NCI-H2081 treated with DMSO at 0.1 percent for 48 hours (cell line): ENCODE results near the gene LCN12.

Experiments
- DNase-seq: peaks from one replicate; lab custom pipeline; 2025; lab: John Stamatoyannopoulos, UW

Gene LCN12

DNA sequence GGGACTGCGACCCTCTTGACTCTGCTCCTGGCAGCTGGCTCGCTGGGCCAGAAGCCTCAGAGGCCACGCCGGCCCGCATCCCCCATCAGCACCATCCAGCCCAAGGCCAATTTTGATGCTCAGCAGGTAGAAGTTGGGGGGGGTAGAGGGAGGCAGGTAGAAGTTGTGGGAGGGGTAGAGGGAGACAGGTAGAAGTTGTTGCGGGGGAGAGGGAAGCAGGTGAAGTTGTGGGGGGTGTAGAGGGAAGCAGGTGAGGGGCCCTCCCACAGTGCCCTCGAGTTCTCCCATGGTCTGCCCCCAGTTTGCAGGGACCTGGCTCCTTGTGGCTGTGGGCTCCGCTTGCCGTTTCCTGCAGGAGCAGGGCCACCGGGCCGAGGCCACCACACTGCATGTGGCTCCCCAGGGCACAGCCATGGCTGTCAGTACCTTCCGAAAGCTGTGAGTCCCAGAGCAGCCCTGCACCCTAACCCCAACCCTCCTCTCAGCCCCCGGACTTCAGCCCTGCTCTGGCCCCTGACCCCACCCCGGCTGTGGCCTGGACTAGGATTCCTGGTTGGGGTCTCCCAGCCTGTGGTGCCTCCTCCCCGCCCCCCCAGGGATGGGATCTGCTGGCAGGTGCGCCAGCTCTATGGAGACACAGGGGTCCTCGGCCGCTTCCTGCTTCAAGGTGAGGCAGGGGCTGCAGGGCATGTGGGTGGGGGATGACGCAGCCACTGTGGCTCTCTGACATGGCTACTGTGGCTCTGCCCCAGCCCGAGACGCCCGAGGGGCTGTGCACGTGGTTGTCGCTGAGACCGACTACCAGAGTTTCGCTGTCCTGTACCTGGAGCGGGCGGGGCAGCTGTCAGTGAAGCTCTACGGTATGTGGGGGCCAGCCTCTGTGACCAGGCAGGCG, 6.5 kb upstream of the LCN12 start:
- DNase-seq, result no peak

DNA sequence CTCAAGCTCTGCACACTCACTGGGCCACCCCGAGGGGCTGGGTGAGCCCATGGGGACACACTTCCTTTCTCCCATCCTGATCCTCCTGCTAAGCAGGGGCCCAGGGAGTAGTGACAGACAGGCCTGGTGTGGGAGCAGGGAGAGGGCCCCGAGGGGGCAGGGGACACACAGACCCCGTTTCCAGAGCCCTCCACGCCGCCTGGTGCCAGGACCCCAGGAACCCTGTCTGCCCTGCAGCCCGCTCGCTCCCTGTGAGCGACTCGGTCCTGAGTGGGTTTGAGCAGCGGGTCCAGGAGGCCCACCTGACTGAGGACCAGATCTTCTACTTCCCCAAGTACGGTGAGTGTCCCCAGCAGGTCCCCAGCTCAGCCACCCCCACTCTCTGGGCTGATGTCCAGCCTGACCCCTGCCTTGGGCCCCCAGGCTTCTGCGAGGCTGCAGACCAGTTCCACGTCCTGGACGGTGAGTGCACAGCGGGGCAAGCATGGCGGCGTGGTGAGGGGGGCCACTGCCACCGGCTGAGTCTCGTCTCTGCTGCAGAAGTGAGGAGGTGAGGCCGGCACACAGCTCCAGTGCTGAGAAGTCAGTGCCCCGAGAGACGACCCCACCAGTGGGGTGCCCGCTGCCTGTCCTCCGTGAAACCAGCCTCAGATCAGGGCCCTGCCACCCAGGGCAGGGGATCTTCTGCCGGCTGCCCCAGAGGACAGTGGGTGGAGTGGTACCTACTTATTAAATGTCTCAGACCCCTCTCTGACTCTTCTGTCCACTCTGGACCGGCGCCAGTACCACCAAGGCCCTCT, 5.6 kb upstream of the LCN12 start:
- no peak for DNase-seq

- no peak for DNase-seq
These were observed 4.8 kb upstream of the LCN12 start for GRCh38 chr9:136947028-136947891.

GRCh38 chr9:136947955-136948510, 4.0 kb upstream of the LCN12 start:
- DNase-seq, result no peak

- DNase-seq, result no peak
These were observed 2.7 kb upstream of the LCN12 start for GRCh38 chr9:136949239-136949816.

- peak; percentile 73 for DNase-seq
These were observed 2.0 kb upstream of the LCN12 start for GRCh38 chr9:136949817-136950655.

- DNase-seq, result no peak
These were observed 1.3 kb upstream of the LCN12 start for GRCh38 chr9:136950656-136951276.

DNA sequence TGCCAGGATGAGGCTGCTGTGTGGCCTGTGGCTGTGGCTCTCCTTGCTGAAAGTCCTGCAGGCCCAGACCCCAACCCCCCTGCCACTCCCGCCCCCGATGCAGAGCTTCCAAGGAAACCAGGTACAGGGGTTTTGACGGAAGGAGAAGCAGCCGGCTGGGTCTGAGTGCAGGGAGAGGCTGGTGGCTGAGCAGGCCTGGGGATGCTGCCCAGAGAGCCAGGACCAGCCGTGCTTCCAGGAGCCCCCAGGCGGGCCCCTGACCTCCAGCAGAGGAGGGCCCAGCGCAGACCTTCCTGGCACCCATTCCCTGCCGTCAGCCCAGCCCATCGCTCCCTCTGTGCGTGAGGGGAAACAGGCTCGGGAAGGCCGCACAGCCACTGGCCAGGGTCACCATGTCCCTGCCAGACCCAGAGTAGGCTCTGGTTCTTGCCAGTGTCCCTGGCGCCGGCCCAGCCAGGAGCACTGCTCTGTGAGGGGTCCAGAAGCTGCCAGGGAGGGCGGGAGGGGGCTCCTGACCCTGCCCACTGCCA, 313 bp downstream of the LCN12 start:
- no peak for DNase-seq

- no peak for DNase-seq
These were observed 1.1 kb downstream of the LCN12 start for GRCh38 chr9:136952876-136953770.

GRCh38 chr9:136953771-136954269, 1.7 kb downstream of the LCN12 start:
- DNase-seq, result no peak

DNA sequence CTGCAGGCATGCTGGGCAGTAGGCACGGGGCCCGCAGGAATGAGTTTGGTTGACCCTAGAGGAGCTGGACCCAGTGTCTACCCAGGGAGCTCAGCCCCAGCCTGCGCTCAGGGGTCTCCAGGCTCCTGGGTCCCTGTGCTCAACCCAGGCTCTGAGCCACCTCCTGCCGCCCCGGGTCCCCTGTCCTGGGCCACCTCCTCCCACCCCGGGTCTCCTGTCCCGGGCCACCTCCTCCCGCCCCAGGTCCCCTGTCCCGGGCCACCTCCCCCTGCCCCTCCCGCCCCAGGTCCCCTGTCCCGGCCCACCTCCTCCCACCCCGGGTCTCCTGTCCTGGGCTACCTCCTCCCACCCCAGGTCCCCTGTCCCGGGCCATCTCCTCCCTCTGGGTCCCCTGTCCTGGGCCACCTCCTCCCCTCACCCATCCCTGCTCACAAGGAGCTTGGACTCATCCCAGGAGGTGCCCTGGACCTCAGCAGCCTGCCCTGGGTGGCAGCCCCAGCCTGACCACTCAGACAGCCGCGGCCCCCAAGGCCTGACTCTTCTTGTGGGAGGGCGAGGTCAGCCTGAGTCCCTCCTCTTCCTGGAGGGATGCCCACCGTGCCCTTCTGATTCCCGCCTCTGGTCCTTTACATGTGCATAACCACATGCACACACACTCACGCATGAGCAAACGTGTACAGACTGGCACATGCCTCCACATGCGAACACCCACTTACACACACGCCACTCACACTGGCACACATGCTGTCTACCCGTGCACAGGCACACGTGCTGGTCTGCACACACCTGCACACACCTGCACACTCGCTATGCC, 2.4 kb downstream of the LCN12 start:
- no peak for DNase-seq

GRCh38 chr9:136955202-136955942, 3.3 kb downstream of the LCN12 start:
- DNase-seq, result no peak

- DNase-seq, result no peak
These were observed 3.9 kb downstream of the LCN12 start for GRCh38 chr9:136955943-136956335.

DNA sequence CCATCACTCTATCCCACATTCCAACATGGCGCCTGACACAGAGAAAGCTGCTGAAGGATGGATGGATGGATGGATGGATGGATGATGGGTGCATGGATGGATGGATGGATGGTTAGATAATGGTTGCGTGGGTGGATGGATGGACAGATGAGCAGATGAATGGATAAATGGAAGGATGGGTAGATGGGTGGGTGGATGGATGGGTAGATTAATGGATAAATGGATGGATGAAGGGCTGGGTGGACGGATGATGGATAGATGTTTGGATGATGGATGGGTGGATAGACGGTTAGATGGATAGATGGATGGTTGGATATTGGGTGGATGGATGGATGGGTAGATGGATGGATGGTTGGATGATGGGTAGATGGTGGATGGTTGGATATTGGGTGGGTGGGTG, 4.5 kb downstream of the LCN12 start:
- DNase-seq, result no peak

GRCh38 chr9:136957461-136957860, 5.4 kb downstream of the LCN12 start:
- no peak for DNase-seq

DNA sequence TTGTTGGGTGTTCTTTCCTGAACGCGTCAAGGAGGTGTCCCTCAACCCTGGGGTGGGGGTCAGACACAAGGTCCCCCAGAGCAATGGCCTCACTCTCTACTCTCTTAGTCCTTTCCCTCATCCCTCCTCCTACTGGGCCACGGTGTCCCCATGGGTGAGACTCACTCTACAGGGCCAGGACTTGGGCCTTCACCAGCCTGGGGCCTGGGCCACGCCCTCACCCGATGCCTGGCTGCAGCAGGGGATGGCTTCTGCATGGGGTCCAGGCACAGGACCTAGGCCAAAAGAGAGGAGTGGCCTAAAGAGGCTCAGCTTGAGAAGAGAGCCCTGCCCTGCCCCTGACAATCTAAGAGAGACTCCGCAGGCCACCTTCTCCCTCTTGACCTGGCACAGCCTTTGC, 5.8 kb downstream of the LCN12 start:
- no peak for DNase-seq

GRCh38 chr9:136958473-136958872, 6.4 kb downstream of the LCN12 start:
- DNase-seq, result no peak
